Mesendoderm (in vitro differentiated cells): ENCODE results near the gene FIGNL2.
A peak's percentile ranks its signal among the peaks of the same experiment; 100 is the strongest.

ENCODE experiments used
- DNase-seq: peaks from one replicate; pipeline ENCODE4 v3.0.0; 2013
- H2AK5ac ChIP-seq: 2 replicates; pipeline ENCODE4 v1.6.1; 2013; ENCODE audit warnings: low read length, inconsistent platforms
- H2BK120ac ChIP-seq: 2 replicates; pipeline ENCODE4 v1.6.1; 2013; ENCODE audit warnings: low read depth, mild to moderate bottlenecking, low read length, moderate library complexity, mixed read lengths
- H2BK15ac ChIP-seq: replicated peaks from 2 replicates; pipeline ENCODE4 v1.6.1; 2013; ENCODE audit warnings: low read depth, mild to moderate bottlenecking, moderate library complexity
- H2BK5ac ChIP-seq: 2 replicates; pipeline ENCODE4 v1.6.1; 2013; ENCODE audit warnings: low read length, inconsistent platforms
- H3K18ac ChIP-seq: 2 replicates; pipeline ENCODE4 v1.6.1; 2013; ENCODE audit warnings: mild to moderate bottlenecking, low read length, mixed read lengths
- H3K23ac ChIP-seq: one replicate; pipeline ENCODE4 v1.6.1; 2013; ENCODE audit warnings: low read length
- H3K27ac ChIP-seq: 2 replicates; pipeline ENCODE4 v1.5.1; 2013; ENCODE audit warnings: low read depth, mild to moderate bottlenecking, inconsistent platforms, low read length, moderate library complexity
- H3K27me3 ChIP-seq: 2 replicates; pipeline ENCODE4 v1.6.1; 2013; ENCODE audit warnings: low read length, control low read depth, mild to moderate bottlenecking, inconsistent platforms; ENCODE audit not compliant: insufficient read depth, poor library complexity
- H3K36me3 ChIP-seq: 2 replicates; pipeline ENCODE4 v1.6.1; 2013; ENCODE audit warnings: low read length, inconsistent platforms; ENCODE audit not compliant: control insufficient read depth, insufficient read depth
- H3K4ac ChIP-seq: one replicate; pipeline ENCODE4 v1.6.1; 2013; ENCODE audit warnings: low read depth, mild to moderate bottlenecking, low read length, moderate library complexity
- H3K4me1 ChIP-seq: 2 replicates; pipeline ENCODE4 v1.6.1; 2013; ENCODE audit warnings: low read depth, low read length, inconsistent platforms; ENCODE audit not compliant: control insufficient read depth
- H3K4me2 ChIP-seq: 2 replicates; pipeline ENCODE4 v1.6.1; 2013; ENCODE audit warnings: low read length
- H3K4me3 ChIP-seq: 2 replicates; pipeline ENCODE4 v1.5.1; 2013; ENCODE audit warnings: mild to moderate bottlenecking, low read length
- H3K56ac ChIP-seq: one replicate; pipeline ENCODE4 v1.6.1; 2013; ENCODE audit warnings: low read length
- H3K79me1 ChIP-seq: 2 replicates; pipeline ENCODE4 v1.6.1; 2013; ENCODE audit warnings: low read length, inconsistent platforms
- H3K79me2 ChIP-seq: 2 replicates; pipeline ENCODE4 v1.6.1; 2013; ENCODE audit warnings: mild to moderate bottlenecking, low read length; ENCODE audit not compliant: control insufficient read depth, insufficient read depth
- H3K9ac ChIP-seq: 2 replicates; pipeline ENCODE4 v1.6.1; 2013; ENCODE audit warnings: low read length, inconsistent platforms
- H4K5ac ChIP-seq: one replicate; pipeline ENCODE4 v1.6.1; 2013; ENCODE audit warnings: low read length
- H4K8ac ChIP-seq: one replicate; pipeline ENCODE4 v1.6.1; 2013; ENCODE audit warnings: low read depth, mild to moderate bottlenecking, control low read depth, low read length, moderate library complexity
- WGBS: extraction: QIAGEN DNeasy Blood & Tissue Kit; methylation state at CpG from one replicate; pipeline ENCODE4 v1.1.7; 2013; ENCODE audit warnings: low lambda C conversion rate, missing lambda C conversion rate; ENCODE audit not compliant: insufficient coverage; ENCODE audit errors: extremely low coverage; 5-methylcytosine and 5-hydroxymethylcytosine counted together

The FIGNL2 gene

GRCh38 chr12:51822261-51822616 is 26.3 kb downstream of the FIGNL2 start:
- Histone ChIP-seq H4K5ac (no peak overlapping the region), H2BK5ac (no peak overlapping the region), H3K56ac (peak overlapping the region; percentile 89), H3K79me1 (no peaks in the 10 kb centered on the region), H3K4me3 (no peak overlapping the region), H3K23ac (no peak overlapping the region), H3K36me3 (no peaks in the 10 kb centered on the region), H2BK120ac (no peak overlapping the region), H3K9ac (peak overlapping the region; percentile 58), H3K4me1 (no peaks in the 10 kb centered on the region), H3K27me3 (no peaks in the 10 kb centered on the region), H3K79me2 (no peaks in the 10 kb centered on the region), H2AK5ac (no peak overlapping the region), H3K4ac (no peak overlapping the region), H4K8ac (no peak overlapping the region), H3K4me2 (no peak overlapping the region), H3K18ac (no peak overlapping the region), H3K27ac (no peak overlapping the region), H2BK15ac (no peak overlapping the region)
- DNase-seq, result no peak
- no CpG with 5 or more reads among the region's 16 CpGs for WGBS

GRCh38 chr12:51821440-51822260 is 26.9 kb downstream of the FIGNL2 start:
- Histone ChIP-seq H2BK5ac (no peak overlapping the region), H3K27ac (peak overlapping the region; percentile 29), H3K79me2 (no peaks in the 10 kb centered on the region), H3K23ac (no peak overlapping the region), H3K9ac (peak overlapping the region; percentile 81), H3K4me2 (peak overlapping the region; percentile 81), H3K18ac (peak overlapping the region; percentile 93), H3K4ac (peak overlapping the region; percentile 77), H4K8ac (peak overlapping the region; percentile 88), H3K27me3 (no peaks in the 10 kb centered on the region), H3K4me3 (peak overlapping the region; percentile 33), H3K36me3 (no peaks in the 10 kb centered on the region), H3K4me1 (no peaks in the 10 kb centered on the region), H3K56ac (peak overlapping the region; percentile 89), H2BK15ac (no peak overlapping the region), H2AK5ac (no peak overlapping the region), H3K79me1 (no peaks in the 10 kb centered on the region), H2BK120ac (peak overlapping the region; percentile 10), H4K5ac (no peak overlapping the region)
- no CpG with 5 or more reads among the region's 101 CpGs for WGBS
- DNase-seq, result no peak

DNA sequence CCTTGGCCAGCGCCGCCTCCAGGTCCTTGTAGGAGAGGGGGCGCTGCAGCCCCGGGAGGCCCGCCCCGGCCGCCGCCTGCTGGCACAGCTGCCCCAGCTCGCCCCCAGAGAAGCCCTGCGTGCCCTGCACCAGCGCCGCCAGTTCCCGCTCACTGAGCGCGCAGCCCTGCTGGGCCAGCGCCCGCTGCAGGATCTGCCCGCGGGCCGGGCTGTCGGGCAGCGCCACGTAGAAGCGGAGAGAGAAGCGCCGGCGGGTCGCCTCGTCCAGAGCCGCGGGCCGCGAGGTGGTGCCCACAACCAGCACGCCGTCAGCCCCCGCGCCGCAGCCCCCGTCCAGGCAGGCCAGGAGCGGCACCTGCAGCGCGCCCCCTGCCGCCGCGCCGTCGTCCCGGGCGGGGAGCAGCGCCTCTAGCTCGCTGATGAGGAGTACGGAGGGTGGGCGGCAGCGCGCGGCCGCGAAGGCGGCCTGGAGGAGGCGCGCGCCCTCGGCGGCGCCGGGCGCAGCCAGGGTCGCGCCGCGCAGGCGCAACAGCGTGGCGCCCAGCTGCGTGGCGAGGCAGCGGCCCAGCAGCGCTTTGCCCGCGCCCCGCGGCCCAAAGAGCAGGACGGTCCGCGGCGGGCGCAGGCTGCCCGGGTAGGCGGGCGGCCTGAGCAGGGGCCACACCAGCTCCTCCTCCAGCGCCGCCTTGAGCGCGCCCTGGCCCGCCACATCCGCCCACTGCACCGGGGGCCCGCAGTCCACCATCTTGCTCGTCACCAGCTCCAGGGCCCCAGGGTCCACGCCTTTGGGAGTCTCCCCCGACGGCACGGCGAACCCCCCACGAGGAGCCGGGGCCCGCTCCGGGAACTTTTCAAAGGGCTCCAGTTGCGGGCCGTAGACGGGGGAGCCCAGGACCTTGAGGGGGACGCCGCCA is 27.7 kb downstream of the FIGNL2 start:
- WGBS, result no CpG with 5 or more reads among the region's 113 CpGs
- Histone ChIP-seq H3K4me3 (peak overlapping the region; percentile 40), H3K27ac (peak overlapping the region; percentile 29)

DNA sequence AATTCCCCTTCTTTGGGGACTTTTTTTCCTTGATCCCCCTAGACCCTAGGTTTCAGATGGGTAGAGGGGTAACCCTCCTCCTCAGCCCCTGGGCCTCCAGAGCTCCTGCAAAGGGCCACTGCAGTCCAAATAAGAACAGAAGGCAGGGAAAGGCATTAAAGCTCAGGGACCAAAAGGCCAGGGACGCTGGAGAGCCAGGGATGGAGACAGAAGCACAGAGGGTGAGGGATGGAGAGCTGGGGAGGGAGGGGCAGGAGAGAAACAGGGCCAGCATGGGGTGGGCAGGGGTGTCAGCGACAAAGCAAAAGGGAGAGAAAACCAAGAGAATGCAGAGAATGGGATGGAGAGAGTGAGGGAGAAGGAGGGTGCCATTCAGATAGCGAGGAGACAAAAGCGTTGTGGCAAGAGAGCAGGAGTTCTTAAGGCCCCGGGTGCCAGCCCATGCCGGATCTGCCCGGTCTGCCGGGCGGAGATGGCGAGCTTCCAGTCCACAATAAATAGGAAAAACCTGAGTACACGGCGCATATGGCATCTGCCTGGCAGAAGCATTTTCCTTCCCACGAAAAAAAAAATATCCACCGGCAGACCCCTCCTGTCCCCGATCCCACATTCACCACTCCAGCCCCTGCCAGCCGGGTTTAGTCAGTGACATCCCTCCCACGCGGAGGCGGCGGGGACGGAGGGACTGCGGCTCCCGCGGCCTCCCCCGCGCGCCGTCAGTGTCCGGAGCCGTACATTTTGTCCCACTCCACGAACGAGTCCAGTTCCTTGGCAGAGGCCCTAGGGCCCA is 28.6 kb downstream of the FIGNL2 start:
- Histone ChIP-seq H3K79me1 (no peaks in the 10 kb centered on the region), H3K79me2 (no peaks in the 10 kb centered on the region), H3K18ac (peak overlapping the region; percentile 4), H2BK15ac (no peak overlapping the region), H4K5ac (no peak overlapping the region), H3K56ac (peak overlapping the region; percentile 89), H2BK5ac (no peak overlapping the region), H3K4me2 (peak overlapping the region; percentile 81), H2AK5ac (no peak overlapping the region), H3K4me1 (peaks cover 2% of the 10 kb centered on the region), H3K4ac (no peak overlapping the region), H3K36me3 (no peaks in the 10 kb centered on the region), H2BK120ac (no peak overlapping the region), H4K8ac (no peak overlapping the region), H3K23ac (no peak overlapping the region), H3K4me3 (no peak overlapping the region), H3K27me3 (peaks cover 4% of the 10 kb centered on the region), H3K27ac (no peak overlapping the region), H3K9ac (peak overlapping the region; percentile 81)
- no CpG with 5 or more reads among the region's 32 CpGs for WGBS
- no peak for DNase-seq

More for the DNA sequence above, 27.7 kb downstream of the FIGNL2 start:
- no peak overlapping the region for H2AK5ac ChIP-seq
- H4K8ac ChIP-seq, result peak overlapping the region; percentile 88
- no peaks in the 10 kb centered on the region for H3K79me1 ChIP-seq
- DNase-seq, result peak; percentile 85
- H2BK15ac ChIP-seq, result no peak overlapping the region
- peak overlapping the region; percentile 81 for H3K9ac ChIP-seq
- H3K4ac ChIP-seq, result peak overlapping the region; percentile 77
- H3K18ac ChIP-seq, result peak overlapping the region; percentile 93
- H2BK120ac ChIP-seq, result peak overlapping the region; percentile 10
- no peaks in the 10 kb centered on the region for H3K4me1 ChIP-seq
- no peaks in the 10 kb centered on the region for H3K27me3 ChIP-seq
- no peaks in the 10 kb centered on the region for H3K36me3 ChIP-seq
- H2BK5ac ChIP-seq, result no peak overlapping the region
- no peaks in the 10 kb centered on the region for H3K79me2 ChIP-seq
- H3K23ac ChIP-seq, result no peak overlapping the region
- H4K5ac ChIP-seq, result no peak overlapping the region
- H3K4me2 ChIP-seq, result peak overlapping the region; percentile 81
- H3K56ac ChIP-seq, result peak overlapping the region; percentile 89

DNA sequence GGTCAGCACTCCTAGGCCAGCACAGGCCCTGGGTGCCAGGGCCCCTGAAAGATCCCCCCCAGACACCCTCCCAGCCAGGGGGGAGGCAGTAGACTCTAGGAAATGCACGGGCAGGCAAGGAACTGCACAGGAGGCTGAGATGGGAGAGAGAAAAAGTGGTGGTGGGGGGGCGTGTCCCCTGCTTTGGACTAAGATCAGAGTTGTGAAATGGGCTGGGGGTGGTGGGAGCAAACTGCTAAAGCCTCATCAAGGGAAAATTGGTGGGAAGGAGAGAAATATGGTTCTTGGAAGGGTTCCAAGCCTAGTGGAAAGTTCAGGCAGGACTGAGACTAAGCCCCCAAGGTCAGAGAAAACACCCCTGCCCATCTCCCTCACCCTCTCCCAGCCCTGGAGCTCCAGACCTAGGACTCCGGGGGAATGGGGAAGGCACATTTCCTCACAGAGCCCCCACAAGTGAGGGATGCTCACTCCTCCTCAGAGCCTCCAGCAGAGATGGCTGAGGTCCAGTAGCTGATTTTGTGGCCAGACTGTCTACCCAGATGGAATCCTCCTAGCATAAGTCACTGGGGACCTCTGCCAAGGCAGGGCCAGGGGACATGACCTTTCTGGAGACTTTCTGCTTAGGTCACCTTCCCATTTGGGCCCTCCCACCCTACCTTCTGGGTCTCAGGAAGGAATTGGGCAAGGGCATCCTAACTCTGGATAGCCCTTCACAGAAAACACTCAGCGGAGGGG is 29.8 kb downstream of the FIGNL2 start:
- H3K36me3 ChIP-seq, result no peaks in the 10 kb centered on the region
- H3K79me2 ChIP-seq, result no peaks in the 10 kb centered on the region
- H3K27ac ChIP-seq, result no peak overlapping the region
- H3K4me2 ChIP-seq, result no peak overlapping the region
- H3K23ac ChIP-seq, result no peak overlapping the region
- no peak for DNase-seq
- H3K4ac ChIP-seq, result no peak overlapping the region
- H2BK120ac ChIP-seq, result no peak overlapping the region
- WGBS, result no CpG with 5 or more reads among the region's 4 CpGs
- no peak overlapping the region for H3K56ac ChIP-seq
- peaks cover 2% of the 10 kb centered on the region for H3K4me1 ChIP-seq
- H2BK15ac ChIP-seq, result no peak overlapping the region
- H3K18ac ChIP-seq, result no peak overlapping the region
- H4K5ac ChIP-seq, result no peak overlapping the region
- H2AK5ac ChIP-seq, result no peak overlapping the region
- H4K8ac ChIP-seq, result no peak overlapping the region
- H3K27me3 ChIP-seq, result peaks cover 5% of the 10 kb centered on the region
- no peaks in the 10 kb centered on the region for H3K79me1 ChIP-seq
- no peak overlapping the region for H2BK5ac ChIP-seq
- H3K4me3 ChIP-seq, result no peak overlapping the region
- H3K9ac ChIP-seq, result no peak overlapping the region
